ENCODE results near the gene GRAMD2B.
A peak's percentile ranks its signal among the peaks of the same experiment; 100 is the strongest.

GRCh38 chr5:126383246-126383645 lies 40.0 kb upstream of the GRAMD2B start:
- TF ChIP-seq ZNF248 (tag by site-specific recombination; IDR thresholded peaks at IDR 0.05) (no peak), ZNF157 (tag by site-specific recombination; IDR thresholded peaks at IDR 0.05) (no peak), ZNF132 (tag by site-specific recombination; IDR thresholded peaks at IDR 0.05; ENCODE audit: borderline replicate concordance) (no peak), CTCF (tag by site-specific recombination; IDR thresholded peaks at IDR 0.05) (no peak), ZNF558 (tag by site-specific recombination; IDR thresholded peaks at IDR 0.05) (no peak), KLF16 (tag by site-specific recombination; IDR thresholded peaks at IDR 0.05) (no peak), ZNF747 (tag by site-specific recombination; IDR thresholded peaks at IDR 0.05) (no peak), ZNF311 (tag by site-specific recombination; IDR thresholded peaks at IDR 0.05; ENCODE audit: borderline replicate concordance) (no peak), ZNF114 (tag by site-specific recombination; IDR thresholded peaks at IDR 0.05) (no peak), ZNF121 (tag by site-specific recombination; IDR thresholded peaks at IDR 0.05) (no peak), TSHZ1 (tag by site-specific recombination; IDR thresholded peaks at IDR 0.05; ENCODE audit: borderline replicate concordance) (0 out of 2 replicates have a peak, but pooled peaks have one; percentile 49), ZNF830 (tag by site-specific recombination; IDR thresholded peaks at IDR 0.05; ENCODE audit: low read depth) (no peak), ZNF324 (tag by site-specific recombination; IDR thresholded peaks at IDR 0.05) (no peak), ZNF133 (tag by site-specific recombination; IDR thresholded peaks at IDR 0.05) (no peak)

Data from HEK293 (cell line).